HG02973 (cell line): ENCODE results near the gene PFKFB1.

ENCODE experiments used
- ATAC-seq: cut with Tn5 transposase; IDR thresholded peaks from one replicate; pipeline ENCODE4 v1.9.1; 2021; ENCODE audit warnings: moderate library complexity; ENCODE audit not compliant: unreplicated experiment

The PFKFB1 gene

DNA sequence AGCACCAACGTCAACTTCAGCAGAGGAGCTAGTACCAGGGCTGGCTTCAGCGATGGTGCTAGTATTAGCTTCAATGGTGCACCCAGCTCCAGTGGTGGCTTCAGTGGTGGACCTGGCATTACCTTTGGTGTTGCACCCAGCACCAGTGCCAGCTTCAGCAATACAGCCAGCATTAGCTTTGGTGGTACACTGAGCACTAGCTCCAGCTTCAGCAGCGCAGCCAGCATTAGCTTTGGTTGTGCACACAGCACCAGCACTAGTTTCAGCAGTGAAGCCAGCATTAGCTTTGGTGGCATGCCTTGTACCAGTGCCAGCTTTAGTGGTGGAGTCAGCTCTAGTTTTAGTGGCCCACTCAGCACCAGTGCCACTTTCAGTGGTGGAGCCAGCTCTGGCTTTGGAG is 65.1 kb downstream of the PFKFB1 start:
- ATAC-seq = no peak

DNA sequence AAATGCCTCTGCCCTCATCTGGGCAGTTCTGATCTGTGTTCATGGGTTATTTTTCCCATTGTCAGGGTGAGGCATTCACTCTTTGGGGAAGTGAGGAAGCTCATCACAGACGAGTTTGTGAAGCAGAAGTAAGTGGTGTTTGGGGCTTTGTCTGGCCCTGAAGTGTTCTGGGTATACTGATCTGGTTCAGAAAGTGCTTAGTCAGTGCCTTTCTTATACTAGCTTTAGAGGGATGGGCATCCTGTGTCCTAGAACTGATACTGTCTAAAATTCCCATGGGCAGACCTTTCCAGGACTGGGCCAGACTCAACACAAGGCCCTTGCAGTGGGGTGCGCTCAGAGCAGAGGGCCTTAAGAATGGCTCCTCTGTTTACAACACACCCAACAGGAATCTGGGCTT is 67.0 kb downstream of the PFKFB1 start:
- no peak for ATAC-seq

DNA sequence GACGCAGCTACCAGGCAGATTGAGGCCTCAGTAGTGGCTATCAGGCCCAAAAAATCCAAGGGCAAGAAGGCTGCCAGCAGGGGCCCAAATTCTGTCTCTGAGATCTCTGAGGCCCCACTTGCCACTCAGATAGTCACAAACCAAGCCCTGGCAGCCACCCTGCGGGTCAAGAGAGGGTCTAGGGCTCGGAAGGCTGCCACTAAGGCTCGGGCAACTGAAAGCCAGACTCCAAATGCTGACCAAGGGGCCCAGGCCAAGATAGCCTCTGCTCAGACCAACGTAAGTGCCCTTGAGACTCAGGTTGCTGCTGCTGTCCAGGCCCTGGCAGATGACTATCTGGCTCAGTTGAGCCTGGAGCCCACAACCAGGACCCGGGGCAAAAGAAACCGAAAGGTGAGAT is 70.6 kb downstream of the PFKFB1 start:
- ATAC-seq = no peak

- ATAC-seq = no peak
These were observed 71.4 kb downstream of the PFKFB1 start for GRCh38 chrX:54922547-54922946.

DNA sequence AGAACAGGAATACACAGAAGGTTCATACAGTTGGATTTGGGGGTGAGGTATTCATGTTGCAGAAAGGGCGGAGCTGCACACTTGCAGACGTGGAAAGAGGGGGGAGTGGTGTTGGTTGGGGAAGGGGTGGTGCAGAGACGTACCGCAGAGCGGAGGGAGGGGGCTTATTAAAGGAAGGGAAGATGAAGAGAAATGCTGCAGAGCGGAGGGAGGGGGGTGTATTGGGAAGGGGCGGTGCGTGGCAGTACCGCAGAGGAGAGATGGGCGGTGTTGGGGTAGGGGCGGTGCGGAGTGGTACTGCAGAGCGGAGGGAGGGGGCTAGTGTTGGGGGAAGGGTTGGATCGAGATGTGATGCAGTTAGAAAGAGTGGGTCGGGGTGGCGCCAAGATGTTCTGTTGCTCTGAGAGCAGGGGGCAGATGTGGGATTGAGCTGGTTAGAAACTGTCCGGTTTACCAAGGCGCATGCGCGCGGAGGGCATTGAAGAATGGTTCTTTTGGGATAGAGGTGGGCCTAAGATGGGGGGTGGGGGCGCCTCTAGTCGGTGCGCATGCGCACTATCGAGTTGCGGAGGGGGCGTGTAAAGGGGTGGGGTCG is 72.5 kb downstream of the PFKFB1 start:
- peak; percentile 74 for ATAC-seq

- ATAC-seq = peak; percentile 17
These were observed 73.2 kb downstream of the PFKFB1 start, which contains the start of gene TRO for GRCh38 chrX:54920610-54921426. Gene TRO (plus strand): TSS chrX:54920824. CDS start chrX:54922247, 1,423 bp downstream.

DNA sequence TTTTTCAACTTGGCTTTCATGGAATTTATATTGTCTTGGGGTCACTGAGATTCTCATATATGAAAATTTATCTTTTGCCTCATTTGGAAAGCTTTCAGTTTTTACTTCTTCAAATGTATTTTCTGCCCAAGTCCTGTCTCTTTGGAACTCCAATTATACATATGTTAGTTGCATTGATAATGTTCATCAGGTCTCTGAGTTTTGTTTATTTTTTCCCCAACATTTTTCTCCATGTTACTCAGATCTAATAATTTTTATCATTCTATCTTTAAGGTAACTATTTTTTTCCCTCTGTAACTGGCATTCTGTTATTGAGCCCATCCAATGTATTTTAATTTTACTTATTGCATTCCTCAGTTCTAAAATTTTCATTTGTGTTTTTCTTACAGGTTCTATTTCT is 84.0 kb downstream of the PFKFB1 start:
- no peak for ATAC-seq

DNA sequence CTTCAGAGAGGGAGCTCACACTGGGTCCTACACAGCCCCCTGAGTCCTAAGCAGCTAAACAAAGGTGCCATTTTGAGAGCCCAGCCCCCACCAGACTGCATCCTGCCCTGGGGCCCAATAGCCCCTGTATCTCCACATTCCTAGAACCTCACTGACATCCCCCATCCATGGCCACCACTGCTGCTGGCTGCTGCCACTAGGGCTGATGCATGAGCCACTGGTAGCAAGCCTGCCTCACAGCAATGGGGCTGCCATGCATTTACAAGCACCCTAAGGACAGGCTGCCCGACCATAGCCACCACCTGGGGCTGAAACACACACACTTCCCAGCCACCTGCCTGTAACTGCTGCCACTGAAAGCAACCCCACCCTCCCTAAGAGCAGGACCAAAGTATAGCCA is 99.8 kb downstream of the PFKFB1 start:
- no peak for ATAC-seq

DNA sequence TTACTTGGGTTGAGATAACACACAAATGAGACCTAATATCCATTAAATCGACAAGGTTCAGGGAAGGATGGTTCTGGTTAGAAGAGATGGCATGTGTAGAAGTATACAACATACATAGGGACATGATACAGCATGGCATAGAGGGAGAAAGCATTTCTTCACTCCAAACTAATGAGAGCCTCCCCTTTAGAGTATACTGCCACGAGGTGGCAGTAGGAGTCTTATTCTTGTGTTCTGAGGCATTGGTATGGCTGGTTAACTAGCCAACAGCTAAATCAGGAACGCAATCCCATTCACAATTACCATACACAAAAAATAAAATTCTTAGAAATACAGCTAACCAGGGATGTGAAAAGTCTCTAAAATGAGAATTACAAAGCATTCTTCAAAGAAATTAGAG is 102.4 kb downstream of the PFKFB1 start:
- peak; percentile 53 for ATAC-seq

DNA sequence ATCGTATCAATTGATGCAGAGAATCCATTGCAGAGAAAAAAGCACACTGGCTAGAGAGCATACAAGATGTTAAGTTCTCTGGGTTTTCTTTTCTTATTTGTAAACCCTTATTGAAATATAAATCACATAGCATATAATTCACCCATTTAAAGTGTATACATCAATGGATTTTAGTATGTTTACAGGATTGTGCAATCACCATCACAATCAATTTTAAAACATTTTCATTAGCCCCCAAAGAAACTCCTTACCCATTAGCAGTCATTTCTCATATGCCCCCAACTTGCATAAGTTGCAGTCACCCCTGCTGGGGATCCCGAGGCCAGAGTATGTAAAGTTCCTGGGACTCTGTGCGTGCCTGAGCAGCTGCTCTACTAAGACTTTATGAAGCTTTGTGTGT is 108.2 kb downstream of the PFKFB1 start:
- ATAC-seq = no peak
